ENCODE data around the gene UTY.
"Not testable (repeated sequence)": the region's sequence is repeated elsewhere in the genome, so short reads cannot be mapped to it uniquely, and the experiment has no call there.

Gene UTY

DNA sequence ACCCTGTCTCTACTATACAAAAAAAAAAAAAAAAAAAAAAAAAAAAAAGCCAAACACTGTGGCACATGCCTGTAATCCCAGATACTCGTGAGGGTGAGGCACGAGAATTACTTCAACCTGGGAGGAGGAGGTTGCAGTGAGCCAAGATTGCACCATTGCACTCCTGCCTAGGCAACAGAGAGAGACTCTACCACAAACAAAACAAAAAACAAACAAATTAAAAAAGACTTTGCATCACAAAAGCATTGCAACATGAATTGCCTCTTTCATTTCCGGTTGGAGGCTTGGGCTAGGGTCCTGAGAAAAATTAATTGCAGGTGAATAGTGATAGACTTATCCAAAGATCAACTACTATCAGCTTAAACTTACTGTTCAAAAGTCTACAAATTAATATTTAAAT lies 180.4 kb downstream of the UTY start:
- no peak for DNase-seq (ENCODE audit: low read depth)

DNA sequence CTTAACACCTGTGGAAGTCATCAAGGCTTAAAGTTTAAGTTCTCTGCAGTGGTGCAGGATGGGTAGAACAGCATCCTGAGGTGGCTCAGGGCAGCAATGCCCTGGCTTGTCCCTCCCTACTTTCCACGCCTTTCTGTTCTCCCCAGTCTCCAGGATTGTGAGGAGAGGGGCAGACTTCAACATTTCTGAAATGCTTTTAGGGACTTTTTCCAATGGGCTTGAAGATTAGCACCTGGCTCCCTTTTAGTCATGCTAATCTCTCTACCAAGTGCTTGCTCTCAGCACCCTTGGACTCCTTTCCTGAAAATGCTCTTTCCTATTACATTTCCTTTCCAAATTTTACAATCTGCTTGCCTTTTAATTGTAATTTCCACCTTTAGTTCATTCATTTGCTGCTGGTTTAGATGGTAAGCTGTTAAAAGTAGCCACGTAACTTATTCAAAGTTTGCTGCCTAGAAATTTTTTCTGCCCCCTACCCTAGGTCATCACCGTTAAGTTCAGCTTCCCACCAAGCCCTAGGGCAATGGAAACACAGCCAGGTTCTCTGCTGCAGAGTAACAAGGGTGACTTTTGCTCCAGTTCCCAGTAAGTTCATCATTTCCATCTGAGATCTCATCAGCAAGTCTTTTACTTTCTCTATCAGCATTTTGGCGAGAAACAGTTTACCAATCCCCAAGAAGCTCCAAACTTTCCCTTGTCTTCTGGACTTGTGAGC lies 183.5 kb downstream of the UTY start:
- DNase-seq (ENCODE audit: low read depth), result no peak

DNA sequence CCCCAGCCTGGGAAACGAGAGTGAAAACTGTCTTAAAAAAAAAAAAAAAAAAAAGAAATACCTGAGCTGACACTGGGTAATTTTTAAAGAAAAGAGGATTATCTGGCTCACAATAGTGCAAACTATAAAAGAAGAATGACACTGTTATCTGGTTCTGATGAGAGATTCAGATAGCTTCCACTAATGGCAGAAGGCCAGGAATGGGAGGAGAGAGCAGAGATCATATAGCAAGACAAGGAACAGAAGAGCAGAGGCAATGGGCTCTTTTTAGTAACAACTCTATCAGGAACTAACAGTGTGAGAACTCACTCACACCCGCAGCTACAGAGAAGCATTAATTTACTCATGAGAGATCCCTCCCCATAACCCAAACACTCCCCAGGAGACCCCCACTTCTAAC lies 184.8 kb downstream of the UTY start:
- no peak for DNase-seq (ENCODE audit: low read depth)

DNA sequence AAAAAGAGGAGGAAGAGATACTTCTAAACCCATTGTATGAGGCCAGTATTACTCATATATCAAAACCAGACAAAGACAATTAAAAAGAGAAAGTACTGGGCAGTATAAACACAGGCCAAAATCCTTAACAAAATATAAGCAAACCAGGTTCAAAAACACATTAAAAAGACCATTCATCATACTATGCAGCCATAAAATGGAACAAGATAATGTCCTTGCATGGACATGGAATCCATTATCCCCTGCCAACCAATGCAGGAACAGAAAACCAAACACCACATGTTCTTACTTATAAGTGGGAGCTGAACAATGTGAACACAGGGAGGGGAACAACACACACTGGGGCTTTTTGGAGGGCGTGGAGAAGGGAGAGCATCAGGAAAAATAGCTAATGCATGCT lies 188.6 kb downstream of the UTY start:
- no peak for DNase-seq (ENCODE audit: low read depth)

DNA sequence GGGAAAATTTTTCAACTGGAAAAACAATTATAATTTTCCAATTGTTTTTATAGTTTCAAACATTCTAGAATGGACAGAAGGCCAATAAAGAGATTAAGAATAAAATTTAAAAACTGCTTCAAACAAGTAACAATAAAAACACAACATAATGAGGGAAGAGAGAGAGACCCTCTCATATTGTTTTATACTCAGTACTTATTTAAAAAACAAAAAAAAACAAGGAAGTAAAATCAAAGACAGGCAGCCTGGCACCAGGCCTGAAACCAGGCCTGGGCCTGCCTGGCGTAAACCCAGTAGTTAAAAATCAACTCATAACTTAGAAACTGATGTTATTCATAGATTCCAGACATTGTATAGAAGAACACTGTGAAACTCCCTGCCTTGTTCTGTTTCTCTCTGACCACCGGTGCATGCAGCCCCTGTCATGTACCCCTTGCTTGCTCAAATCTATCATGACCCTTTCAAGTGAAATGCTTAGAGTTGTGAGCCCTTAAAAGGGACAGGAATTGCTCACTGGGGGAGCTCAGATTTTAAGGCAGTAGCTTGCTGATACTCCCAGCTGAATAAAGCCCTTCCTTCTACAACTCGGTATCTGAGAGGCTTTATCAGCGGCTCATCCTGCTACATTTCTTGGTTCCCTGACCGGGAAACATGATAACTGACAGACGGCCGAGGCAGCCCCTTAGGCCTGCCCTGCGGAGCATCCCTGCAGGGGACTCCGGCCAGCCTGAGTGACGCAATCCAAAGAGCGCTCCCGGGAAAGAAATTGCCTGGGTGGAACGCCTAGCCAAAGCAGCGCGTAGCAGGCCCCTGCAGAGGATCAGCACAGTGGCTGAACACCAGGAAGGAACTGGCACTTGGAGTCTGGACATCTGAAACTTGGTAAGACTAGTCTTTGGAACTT lies 197.4 kb downstream of the UTY start:
- not testable (repeated sequence) for DNase-seq (ENCODE audit: low read depth)

DNA sequence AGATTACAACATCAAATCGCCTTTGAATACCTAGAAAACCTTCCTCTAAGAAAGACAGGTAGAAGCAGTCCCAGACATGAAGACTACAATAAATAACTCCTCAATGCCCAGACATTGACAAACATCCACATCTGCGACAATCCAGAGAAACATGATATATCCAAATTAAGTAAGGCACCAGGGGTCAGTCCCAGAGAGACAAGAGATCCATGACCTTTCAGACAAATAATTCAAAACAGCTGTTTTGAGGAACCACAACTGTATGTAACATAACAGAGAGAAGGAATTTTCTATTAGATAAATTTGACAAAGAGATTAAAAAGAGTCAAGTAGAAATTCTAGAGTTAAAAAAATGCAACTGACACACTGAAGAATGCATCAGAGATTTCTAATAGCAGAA lies 200.3 kb downstream of the UTY start:
- no peak for DNase-seq (ENCODE audit: low read depth)

DNA sequence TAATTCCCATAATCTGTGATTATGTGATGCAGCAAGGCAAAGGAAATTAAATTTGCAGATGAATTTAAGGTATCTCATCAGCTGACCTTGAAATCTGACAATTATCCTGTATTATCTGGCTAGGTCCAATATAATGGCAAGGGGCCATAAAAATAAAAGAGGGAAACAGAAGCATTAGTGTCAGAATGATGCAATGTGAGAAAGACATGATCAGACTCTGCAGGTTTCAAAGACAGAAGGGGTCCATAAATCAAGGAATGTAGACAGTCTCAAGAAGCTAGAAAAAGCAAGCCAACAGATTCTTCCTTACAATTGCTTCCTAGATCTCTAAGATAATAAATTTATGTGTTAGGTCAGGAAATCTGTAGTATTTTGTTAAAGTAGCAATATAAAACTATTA lies 208.1 kb downstream of the UTY start:
- no peak for DNase-seq (ENCODE audit: low read depth)

DNA sequence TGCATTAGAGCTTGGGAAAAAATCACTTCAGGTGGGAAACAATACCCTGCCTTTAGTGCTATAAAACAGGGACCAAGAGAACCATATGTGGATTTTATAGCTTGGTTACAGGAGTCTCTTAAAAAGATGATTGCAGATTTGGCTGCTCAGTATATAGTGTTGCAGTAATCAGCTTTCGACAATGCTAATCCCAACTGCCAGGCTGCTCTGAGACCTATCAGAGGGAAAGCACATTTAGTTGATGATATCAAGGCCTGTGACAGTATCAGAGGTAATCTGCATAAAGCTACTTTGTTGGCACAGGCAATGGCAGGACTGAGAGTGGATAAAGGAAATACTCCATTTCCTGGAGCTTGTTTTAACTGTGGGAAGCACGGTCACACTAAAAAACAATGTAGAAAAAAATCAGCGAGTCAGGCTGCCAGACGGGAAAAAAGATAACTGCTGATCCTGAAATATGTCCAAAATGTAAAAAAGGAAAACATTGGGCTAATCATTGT lies 225.8 kb downstream of the UTY start:
- DNase-seq (ENCODE audit: low read depth), result not testable (repeated sequence)

DNA sequence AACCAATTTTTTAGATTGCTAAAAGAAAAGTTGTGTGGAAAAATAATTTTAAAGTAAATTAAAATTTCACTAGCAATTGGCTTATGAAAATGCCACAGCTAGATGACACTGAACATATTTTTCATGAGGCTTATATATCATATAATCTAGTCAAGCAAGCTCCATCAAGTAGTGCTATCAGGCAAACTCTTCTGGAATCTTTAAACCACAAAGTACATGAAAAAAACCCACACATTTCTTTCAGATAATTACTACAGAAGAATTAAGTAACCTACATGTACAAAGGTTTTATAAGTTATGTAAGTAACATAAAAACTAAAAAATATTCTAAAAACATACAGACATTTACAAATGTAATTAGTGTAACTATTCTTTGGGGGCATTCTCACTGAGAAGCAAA lies 229.4 kb downstream of the UTY start:
- no peak for DNase-seq (ENCODE audit: low read depth)

DNA sequence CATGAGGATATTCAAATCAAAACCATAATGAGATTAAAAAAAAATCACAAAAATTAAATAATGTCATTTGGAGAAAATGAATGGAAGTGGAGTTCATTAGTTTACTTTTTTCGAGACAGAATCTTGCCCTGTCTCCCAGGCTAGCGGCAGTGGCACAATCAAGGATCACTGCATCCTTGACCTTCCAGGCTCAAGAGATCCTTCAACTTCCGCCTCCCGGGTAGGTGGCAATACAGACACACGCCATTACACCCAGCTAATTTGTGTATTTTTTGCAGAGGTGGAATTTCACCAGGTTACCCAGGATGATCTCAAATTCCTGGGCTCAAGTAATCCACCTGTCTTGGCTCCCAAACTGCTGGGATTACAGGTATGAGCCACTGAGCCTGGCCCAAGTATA lies 236.1 kb downstream of the UTY start:
- no peak for DNase-seq (ENCODE audit: low read depth)

DNA sequence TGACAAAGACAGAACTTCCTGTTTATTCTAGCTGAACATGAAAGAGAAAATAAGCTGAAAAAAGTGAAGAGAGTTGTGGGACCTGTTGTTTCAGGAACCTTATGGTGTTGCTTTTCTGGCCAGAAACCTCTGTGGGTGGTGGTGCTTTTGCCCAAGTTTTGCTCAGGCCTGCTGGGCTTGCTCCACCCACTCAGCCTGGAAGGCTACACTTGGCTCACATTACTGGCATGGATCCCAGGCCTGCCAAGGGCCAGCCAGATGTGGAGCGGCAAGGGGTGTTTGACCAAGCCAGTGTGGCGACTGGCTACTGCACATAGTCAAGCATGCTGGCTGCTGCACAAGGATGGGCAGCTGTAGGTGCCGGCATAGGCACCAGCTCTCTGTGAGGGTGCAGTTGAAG lies 245.9 kb downstream of the UTY start:
- no peak for DNase-seq (ENCODE audit: low read depth)

DNA sequence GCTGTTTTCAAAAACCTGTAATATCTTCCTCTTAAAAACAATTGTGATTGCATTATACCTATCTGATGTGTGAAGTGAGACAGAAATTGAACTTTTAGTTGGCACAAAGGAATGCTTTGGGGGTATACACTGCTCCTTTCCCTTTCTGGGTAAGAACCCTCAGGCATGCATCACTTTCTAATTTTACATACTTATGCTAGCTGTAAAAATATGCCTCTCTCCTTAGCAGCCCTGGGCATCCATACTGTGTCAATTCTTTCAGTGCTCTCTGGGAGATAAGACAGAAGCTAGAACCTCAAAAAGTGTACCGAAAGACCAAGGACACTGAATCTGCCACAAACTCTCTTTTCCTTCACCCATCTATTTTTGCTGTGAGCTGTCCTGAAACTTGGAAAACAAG lies 246.7 kb downstream of the UTY start:
- DNase-seq (ENCODE audit: low read depth), result no peak

DNA sequence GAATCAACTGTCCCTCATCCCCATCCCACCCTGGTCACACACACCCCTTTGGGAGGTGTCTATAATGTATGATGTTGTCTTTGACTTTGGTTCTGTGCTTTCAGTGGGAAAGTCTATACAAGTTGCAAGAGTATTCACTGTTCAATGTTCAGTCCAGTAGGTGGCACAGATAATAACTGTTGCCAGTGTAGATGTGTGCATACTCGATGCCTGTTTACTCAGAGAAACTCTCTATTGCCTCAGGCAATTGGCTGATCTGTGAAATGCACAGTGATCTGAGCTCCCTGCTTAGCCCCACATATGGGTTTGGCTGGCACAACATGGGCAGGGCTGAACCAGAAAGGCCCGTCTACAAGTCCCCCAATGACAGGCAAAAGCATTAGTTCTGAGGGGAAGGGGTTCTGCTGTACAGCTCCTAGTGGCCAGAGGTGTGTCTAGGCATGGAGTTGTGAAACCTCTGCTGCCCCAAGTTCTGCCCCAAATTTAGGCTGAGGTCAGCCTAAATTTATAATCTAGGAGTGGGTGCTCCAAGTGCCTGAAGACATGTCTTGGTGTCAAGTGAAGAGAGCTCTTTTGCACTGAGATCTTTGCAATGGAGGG lies 252.4 kb downstream of the UTY start:
- no peak for DNase-seq (ENCODE audit: low read depth)

DNA sequence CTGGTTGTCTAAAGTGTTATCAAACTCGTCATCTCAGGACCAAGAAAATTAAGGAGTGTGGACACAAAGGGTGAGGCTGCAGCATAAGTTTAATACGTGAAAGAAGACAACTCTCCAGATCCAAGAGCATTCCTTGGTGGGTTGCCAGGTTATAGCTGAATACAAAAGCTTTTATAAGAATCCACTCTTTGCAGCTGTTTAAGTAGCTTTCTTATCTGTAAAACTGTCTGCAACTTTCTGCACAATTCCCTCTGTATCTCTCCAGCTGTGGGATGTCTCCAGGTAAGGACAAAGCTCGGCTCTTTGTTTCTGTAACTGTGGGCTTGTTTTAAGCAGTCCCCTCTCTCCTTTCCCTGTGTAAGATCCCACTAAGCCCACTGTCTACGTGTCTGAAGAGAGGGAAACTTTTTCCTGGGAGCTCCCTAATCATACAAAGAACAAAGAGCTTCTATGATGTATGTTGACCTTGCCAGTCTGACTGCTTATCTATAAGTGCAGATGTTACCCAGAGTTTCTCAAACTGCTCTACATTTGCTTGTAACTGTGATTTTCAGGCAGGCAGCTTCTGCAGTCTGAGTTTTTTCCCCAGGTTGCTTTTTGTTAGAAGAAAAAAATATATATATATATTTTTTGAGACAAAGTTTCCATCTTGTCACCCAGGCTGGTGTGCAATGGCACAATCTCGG lies 268.7 kb downstream of the UTY start:
- DNase-seq (ENCODE audit: low read depth), result no peak

DNA sequence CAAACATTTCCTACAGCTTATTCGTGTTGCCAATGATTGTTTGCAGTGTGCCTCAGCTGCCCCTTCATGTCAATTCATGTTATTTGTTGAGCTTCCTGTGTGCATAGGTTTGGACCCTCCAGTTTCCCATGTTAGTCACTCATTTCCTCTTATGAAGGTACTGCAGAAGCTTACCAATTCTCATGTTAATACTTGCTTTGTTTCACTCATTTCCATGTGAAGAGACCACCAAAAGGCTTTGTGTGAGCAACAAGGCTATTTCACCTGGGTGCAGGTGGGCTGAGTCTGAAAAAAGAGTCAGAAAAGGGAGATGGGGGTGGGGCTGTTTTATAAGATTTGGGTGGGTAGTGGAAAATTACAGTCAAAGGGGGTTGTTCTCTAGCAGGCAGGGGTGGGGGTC lies 274.6 kb downstream of the UTY start:
- no peak for DNase-seq (ENCODE audit: low read depth)
